HUES64 (cell line): ENCODE measurements around the gene CTAGE4. TPM values are rescaled to one million over a fixed set of nuclear protein-coding genes. Genes with fewer than 3 reads are reported as not detected.
"Not testable (repeated sequence)": the region's sequence is repeated elsewhere in the genome, so short reads cannot be mapped to it uniquely, and the experiment has no call there.

Experiments used
- H3K27ac ChIP-seq: 2 replicates; pipeline ENCODE4 v1.7.0; 2013; ENCODE audit warnings: low read depth, low read length, inconsistent platforms
- H3K27me3 ChIP-seq: 2 replicates; pipeline ENCODE4 v1.6.1; 2013; ENCODE audit warnings: mild to moderate bottlenecking, low read length; ENCODE audit not compliant: insufficient read depth
- H3K36me3 ChIP-seq: 2 replicates; pipeline ENCODE4 v1.6.1; 2013; ENCODE audit warnings: mild to moderate bottlenecking, low read length; ENCODE audit not compliant: insufficient read depth
- H3K4me1 ChIP-seq: 2 replicates; pipeline ENCODE4 v1.6.1; 2013; ENCODE audit warnings: mild to moderate bottlenecking, low read length, moderate library complexity; ENCODE audit not compliant: insufficient read depth
- H3K4me3 ChIP-seq: 2 replicates; pipeline ENCODE4 v1.5.1; 2013; ENCODE audit warnings: mild to moderate bottlenecking, low read length, moderate library complexity
- H3K9ac ChIP-seq: 2 replicates; pipeline ENCODE4 v1.6.1; 2013; ENCODE audit warnings: mild to moderate bottlenecking, low read depth, low read length
- H3K9me3 ChIP-seq: 2 replicates; pipeline ENCODE4 v1.6.1; 2013; ENCODE audit warnings: low read depth, low read length; ENCODE audit not compliant: insufficient read depth
- WGBS: fragments of 150-250, 120-280 bp; methylation state at CpG from one replicate; pipeline ENCODE4 v1.1.7; 2013; ENCODE audit warnings: missing lambda C conversion rate; 5-methylcytosine and 5-hydroxymethylcytosine counted together
- polyA plus RNA-seq, 2 experiments: library from polyadenylated mRNA; stranded (reverse); fragments of 50-300 nt; gene quantifications; one replicate each; pipeline ENCODE4 v1.2.3, GENCODE V29; 2013

CTAGE4 gene
- polyA plus RNA-seq (2013, experiment 1 of 2) = 2.9 TPM
- 2.9 TPM for polyA plus RNA-seq (2013, experiment 2 of 2)

- not testable (repeated sequence) for H3K9me3 ChIP-seq, H3K36me3 ChIP-seq, H3K4me3 ChIP-seq, H3K27me3 ChIP-seq, H3K9ac ChIP-seq, H3K27ac ChIP-seq, H3K4me1 ChIP-seq
- no CpG with 5 or more reads among the region's 19 CpGs for WGBS
Measured at GRCh38 chr7:144183166-144183565, at the start of gene CTAGE4. Gene CTAGE4 (plus strand): TSS chr7:144183466. CDS start chr7:144183504, 38 bp downstream.

- Histone ChIP-seq H3K9ac (no peak overlapping the region), H3K9me3 (no peaks in the 10 kb centered on the region), H3K27ac (no peak overlapping the region), H3K36me3 (no peaks in the 10 kb centered on the region), H3K27me3 (no peaks in the 10 kb centered on the region), H3K4me1 (no peaks in the 10 kb centered on the region), H3K4me3 (no peak overlapping the region)
- 74% methylated on average over 1 of the region's 1 CpG for WGBS
Measured at GRCh38 chr7:144134116-144134515, 49.1 kb upstream of the CTAGE4 start.

GRCh38 chr7:144137501-144137900 is 45.8 kb upstream of the CTAGE4 start:
- no peaks in the 10 kb centered on the region for H3K4me1 ChIP-seq
- no peaks in the 10 kb centered on the region for H3K9me3 ChIP-seq
- no peaks in the 10 kb centered on the region for H3K36me3 ChIP-seq
- H3K9ac ChIP-seq = no peak overlapping the region
- no peak overlapping the region for H3K4me3 ChIP-seq
- H3K27ac ChIP-seq = no peak overlapping the region
- H3K27me3 ChIP-seq = no peaks in the 10 kb centered on the region
- 71% methylated on average over 1 of the region's 1 CpG for WGBS

- WGBS = 92% methylated on average over 3 of the region's 3 CpGs
- no peaks in the 10 kb centered on the region for H3K9me3 ChIP-seq
- H3K9ac ChIP-seq = no peak overlapping the region
- H3K4me3 ChIP-seq = no peak overlapping the region
- no peak overlapping the region for H3K27ac ChIP-seq
- H3K4me1 ChIP-seq = no peaks in the 10 kb centered on the region
- no peaks in the 10 kb centered on the region for H3K36me3 ChIP-seq
- H3K27me3 ChIP-seq = no peaks in the 10 kb centered on the region
Measured at GRCh38 chr7:144142187-144142586, 41.1 kb upstream of the CTAGE4 start.

- no peak overlapping the region for H3K27ac ChIP-seq
- no peaks in the 10 kb centered on the region for H3K4me1 ChIP-seq
- 97% methylated on average over 3 of the region's 3 CpGs for WGBS
- H3K9me3 ChIP-seq = peaks cover 20% of the 10 kb centered on the region
- no peaks in the 10 kb centered on the region for H3K27me3 ChIP-seq
- no peak overlapping the region for H3K9ac ChIP-seq
- H3K36me3 ChIP-seq = no peaks in the 10 kb centered on the region
- no peak overlapping the region for H3K4me3 ChIP-seq
Measured at GRCh38 chr7:144144426-144144825, 38.8 kb upstream of the CTAGE4 start.

GRCh38 chr7:144148224-144148827 is 34.9 kb upstream of the CTAGE4 start:
- Histone ChIP-seq H3K4me3 (no peak overlapping the region), H3K27me3 (no peaks in the 10 kb centered on the region), H3K4me1 (no peaks in the 10 kb centered on the region), H3K9ac (no peak overlapping the region), H3K9me3 (peaks cover 34% of the 10 kb centered on the region), H3K36me3 (no peaks in the 10 kb centered on the region), H3K27ac (no peak overlapping the region)
- WGBS = 96% methylated on average over 2 of the region's 2 CpGs

- H3K9ac ChIP-seq = no peak overlapping the region
- H3K4me3 ChIP-seq = no peak overlapping the region
- no peaks in the 10 kb centered on the region for H3K36me3 ChIP-seq
- no peaks in the 10 kb centered on the region for H3K9me3 ChIP-seq
- WGBS = 100% methylated on average over 1 of the region's 1 CpG
- no peak overlapping the region for H3K27ac ChIP-seq
- H3K27me3 ChIP-seq = no peaks in the 10 kb centered on the region
- no peaks in the 10 kb centered on the region for H3K4me1 ChIP-seq
Measured at GRCh38 chr7:144158861-144159260, 24.4 kb upstream of the CTAGE4 start.

- H3K27me3 ChIP-seq = no peaks in the 10 kb centered on the region
- H3K9me3 ChIP-seq = no peaks in the 10 kb centered on the region
- no peak overlapping the region for H3K9ac ChIP-seq
- no peaks in the 10 kb centered on the region for H3K4me1 ChIP-seq
- no peaks in the 10 kb centered on the region for H3K36me3 ChIP-seq
- no peak overlapping the region for H3K27ac ChIP-seq
- H3K4me3 ChIP-seq = no peak overlapping the region
- 88% methylated on average over 2 of the region's 2 CpGs for WGBS
Measured at GRCh38 chr7:144164784-144165183, 18.5 kb upstream of the CTAGE4 start.

- H3K4me3 ChIP-seq, H3K4me1 ChIP-seq, H3K27ac ChIP-seq, H3K9me3 ChIP-seq, H3K27me3 ChIP-seq, H3K9ac ChIP-seq, H3K36me3 ChIP-seq: not testable (repeated sequence)
- 93% methylated on average over 4 of the region's 4 CpGs for WGBS
Measured at GRCh38 chr7:144171594-144172350, 11.5 kb upstream of the CTAGE4 start.

- Histone ChIP-seq H3K27me3 (no peaks in the 10 kb centered on the region), H3K36me3 (no peaks in the 10 kb centered on the region), H3K4me1 (no peaks in the 10 kb centered on the region), H3K27ac (no peak overlapping the region), H3K9me3 (no peaks in the 10 kb centered on the region), H3K9ac (no peak overlapping the region), H3K4me3 (no peak overlapping the region)
- 96% methylated on average over 5 of the region's 5 CpGs for WGBS
Measured at GRCh38 chr7:144174613-144175012, 8.7 kb upstream of the CTAGE4 start.

GRCh38 chr7:144178380-144179164 is 4.7 kb upstream of the CTAGE4 start:
- not testable (repeated sequence) for H3K36me3 ChIP-seq, H3K9ac ChIP-seq, H3K4me1 ChIP-seq, H3K9me3 ChIP-seq, H3K27me3 ChIP-seq, H3K4me3 ChIP-seq, H3K27ac ChIP-seq
- WGBS = 20% methylated on average over 1 of the region's 10 CpGs
